BE2C (cell line): ENCODE results near the gene UGT1A8.

ENCODE experiments used
- DNase-seq: peaks from one replicate; pipeline ENCODE4 v3.0.0-alpha.2; 2020
- H3K27me3 ChIP-seq: fragments of 250-450 bp; sonication (Bioruptor Pico); 2 replicates; pipeline ENCODE4 v1.5.1; 2020; ENCODE audit warnings: mild to moderate bottlenecking
- H3K36me3 ChIP-seq: fragments of 250-450 bp; sonication (Bioruptor Pico); 2 replicates; pipeline ENCODE4 v1.5.1; 2020; ENCODE audit warnings: mild to moderate bottlenecking
- H3K4me1 ChIP-seq: fragments of 250-450 bp; sonication (Bioruptor Pico); 2 replicates; pipeline ENCODE4 v1.5.1; 2020
- H3K4me3 ChIP-seq: 2 replicates; pipeline ENCODE4 v1.5.1; 2011; ENCODE audit warnings: low read depth, low read length
- H3K9me3 ChIP-seq: fragments of 250-450 bp; sonication (Bioruptor Pico); 2 replicates; pipeline ENCODE4 v1.5.1; 2020
- TF ChIP-seq, protein P1 (sequence below): IDR thresholded peaks from 2 replicates; pipeline ENCODE4 v1.5.1; 2012; ENCODE audit warnings: mild to moderate bottlenecking, low read depth, low read length

The UGT1A8 gene

DNA sequence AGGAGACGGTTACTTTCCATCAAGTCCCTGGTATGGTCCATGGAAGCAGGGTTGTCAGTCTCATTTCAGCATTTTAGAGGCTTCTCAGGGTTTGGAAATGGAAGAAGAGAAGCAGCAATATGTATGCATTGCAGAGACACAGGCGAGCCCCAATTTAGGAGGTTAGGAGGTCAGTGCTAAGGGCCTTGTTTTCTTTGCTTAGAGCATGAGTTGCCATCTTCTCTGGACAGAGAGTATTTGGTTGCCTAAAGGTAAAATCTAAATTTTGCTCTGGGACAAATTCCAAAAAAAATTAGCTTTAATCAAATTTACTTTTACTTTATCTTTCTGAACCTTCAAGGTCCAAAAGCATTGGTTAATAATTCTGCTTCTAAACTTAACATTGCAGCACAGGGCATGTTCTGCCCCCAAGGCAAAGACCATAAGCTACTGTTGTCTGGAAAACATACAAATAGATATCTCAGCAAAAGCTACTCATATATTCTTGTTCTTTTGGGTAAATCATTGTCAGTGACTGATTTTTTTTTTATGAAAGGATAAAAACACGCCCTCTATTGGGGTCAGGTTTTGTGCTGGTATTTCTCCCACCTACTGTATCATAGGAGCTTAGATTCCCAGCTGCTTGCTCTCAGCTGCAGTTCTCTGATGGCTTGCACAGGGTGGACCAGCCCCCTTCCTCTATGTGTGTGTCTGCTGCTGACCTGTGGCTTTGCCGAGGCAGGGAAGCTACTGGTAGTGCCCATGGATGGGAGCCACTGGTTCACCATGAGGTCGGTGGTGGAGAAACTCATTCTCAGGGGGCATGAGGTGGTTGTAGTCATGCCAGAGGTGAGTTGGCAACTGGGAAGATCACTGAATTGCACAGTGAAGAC is 54.1 kb downstream of the UGT1A8 start, which contains the start of gene UGT1A9:
Gene UGT1A9 (plus strand): TSS at position 609 of the 872 bp plus-strand sequence. CDS start 37 bp downstream, at position 646.
- Histone ChIP-seq H3K27me3 (no peaks in the 10 kb centered on the region; the same call in 1 of the 2 replicates), H3K4me3 (no peak within 1 kb of the TSS), H3K9me3 (no peaks in the 10 kb centered on the region), H3K36me3 (no peaks in the 10 kb centered on the region), H3K4me1 (no peaks in the 10 kb centered on the region)
- TF ChIP-seq, protein P1, sequence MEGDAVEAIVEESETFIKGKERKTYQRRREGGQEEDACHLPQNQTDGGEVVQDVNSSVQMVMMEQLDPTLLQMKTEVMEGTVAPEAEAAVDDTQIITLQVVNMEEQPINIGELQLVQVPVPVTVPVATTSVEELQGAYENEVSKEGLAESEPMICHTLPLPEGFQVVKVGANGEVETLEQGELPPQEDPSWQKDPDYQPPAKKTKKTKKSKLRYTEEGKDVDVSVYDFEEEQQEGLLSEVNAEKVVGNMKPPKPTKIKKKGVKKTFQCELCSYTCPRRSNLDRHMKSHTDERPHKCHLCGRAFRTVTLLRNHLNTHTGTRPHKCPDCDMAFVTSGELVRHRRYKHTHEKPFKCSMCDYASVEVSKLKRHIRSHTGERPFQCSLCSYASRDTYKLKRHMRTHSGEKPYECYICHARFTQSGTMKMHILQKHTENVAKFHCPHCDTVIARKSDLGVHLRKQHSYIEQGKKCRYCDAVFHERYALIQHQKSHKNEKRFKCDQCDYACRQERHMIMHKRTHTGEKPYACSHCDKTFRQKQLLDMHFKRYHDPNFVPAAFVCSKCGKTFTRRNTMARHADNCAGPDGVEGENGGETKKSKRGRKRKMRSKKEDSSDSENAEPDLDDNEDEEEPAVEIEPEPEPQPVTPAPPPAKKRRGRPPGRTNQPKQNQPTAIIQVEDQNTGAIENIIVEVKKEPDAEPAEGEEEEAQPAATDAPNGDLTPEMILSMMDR = no peak
- DNase-seq = no peak

DNA sequence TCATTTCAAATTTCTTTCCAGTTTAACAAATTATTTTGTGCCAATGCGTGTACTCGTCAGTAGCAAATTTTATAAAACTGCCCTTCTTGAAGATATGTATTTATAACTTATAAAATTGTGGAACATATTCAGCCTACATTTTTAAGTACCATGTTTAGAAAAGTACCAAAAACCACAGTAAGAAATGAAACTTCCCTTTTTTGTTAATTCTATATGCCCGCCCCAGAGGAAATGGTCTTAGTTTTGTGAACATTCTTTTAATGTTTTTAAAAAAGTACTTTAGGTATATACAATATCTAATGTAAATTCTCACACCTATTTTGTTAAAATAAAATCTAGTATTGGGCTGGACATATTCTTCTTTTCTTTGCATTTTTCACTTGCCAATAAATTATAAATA is 55.5 kb downstream of the UGT1A8 start:
- Histone ChIP-seq H3K4me3 (no peak overlapping the region), H3K9me3 (no peaks in the 10 kb centered on the region), H3K4me1 (no peaks in the 10 kb centered on the region), H3K36me3 (no peaks in the 10 kb centered on the region), H3K27me3 (no peaks in the 10 kb centered on the region; the same call in 1 of the 2 replicates)
- DNase-seq = no peak
- TF ChIP-seq, protein P1 = no peak

DNA sequence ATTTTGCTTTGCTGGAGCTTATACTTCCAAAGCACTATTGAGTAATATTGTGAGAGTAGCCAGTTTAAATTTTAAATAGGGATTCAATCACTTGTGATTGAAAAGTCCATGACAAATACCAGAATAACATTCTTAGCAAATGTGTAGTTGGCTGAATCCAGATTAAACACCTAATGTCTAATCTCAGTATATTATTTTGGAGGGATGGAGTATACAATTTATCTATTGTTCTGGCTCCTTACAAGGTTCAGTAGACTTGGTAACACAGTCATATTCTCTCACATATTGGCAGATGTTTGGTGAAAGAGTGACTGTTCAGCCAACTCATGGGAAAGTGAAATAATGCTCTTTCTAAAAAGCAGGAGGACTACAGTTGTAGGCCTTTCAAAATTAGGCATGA is 56.5 kb downstream of the UGT1A8 start:
- H3K9me3 ChIP-seq = no peaks in the 10 kb centered on the region
- TF ChIP-seq, protein P1 = no peak
- no peak for DNase-seq
- H3K4me1 ChIP-seq = no peaks in the 10 kb centered on the region
- H3K4me3 ChIP-seq = no peak overlapping the region
- H3K36me3 ChIP-seq = no peaks in the 10 kb centered on the region
- no peaks in the 10 kb centered on the region; the same call in 1 of the 2 replicates for H3K27me3 ChIP-seq

DNA sequence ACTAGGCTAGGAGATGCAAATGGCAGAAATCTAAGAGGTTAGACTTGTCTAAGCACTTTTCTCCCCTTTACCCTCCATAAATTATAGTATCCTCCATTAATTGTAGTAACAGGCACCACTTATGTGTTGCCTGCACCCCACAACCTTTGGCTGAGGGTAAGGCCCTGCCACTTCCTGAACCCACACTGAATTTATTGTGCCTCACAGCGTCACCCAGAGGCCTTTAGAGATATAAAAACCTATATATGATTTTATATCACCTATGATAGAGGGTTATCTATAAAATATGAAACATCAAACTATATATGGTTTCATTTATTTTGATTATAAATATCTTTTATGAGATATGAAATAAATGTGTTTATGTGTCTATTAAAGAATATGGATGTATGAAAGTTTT is 56.9 kb downstream of the UGT1A8 start:
- TF ChIP-seq, protein P1 = no peak
- DNase-seq = no peak
- no peak overlapping the region for H3K4me3 ChIP-seq
- no peaks in the 10 kb centered on the region for H3K9me3 ChIP-seq
- no peaks in the 10 kb centered on the region for H3K36me3 ChIP-seq
- no peaks in the 10 kb centered on the region; the same call in 1 of the 2 replicates for H3K27me3 ChIP-seq
- no peaks in the 10 kb centered on the region for H3K4me1 ChIP-seq

DNA sequence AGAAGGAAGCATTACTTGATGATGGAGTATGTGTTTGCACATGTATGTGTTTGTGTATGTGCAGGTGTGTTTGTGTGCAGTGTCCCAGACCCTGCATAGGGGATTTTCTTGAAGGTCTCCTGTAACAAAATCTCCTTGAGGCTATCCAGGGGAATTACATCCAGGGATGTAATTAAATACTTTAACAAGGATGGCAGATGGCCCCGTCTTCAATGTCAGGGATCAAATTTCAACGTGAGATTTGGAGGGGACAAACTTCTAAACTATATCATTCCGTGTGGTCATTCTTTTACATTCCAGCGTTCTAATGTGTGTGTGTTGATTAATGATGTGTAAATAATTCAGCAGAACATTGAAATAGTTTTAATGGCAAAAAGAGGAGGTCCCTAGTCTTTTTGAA is 57.6 kb downstream of the UGT1A8 start:
- no peak for DNase-seq
- Histone ChIP-seq H3K27me3 (no peaks in the 10 kb centered on the region; the same call in 1 of the 2 replicates), H3K9me3 (no peaks in the 10 kb centered on the region), H3K4me3 (no peak overlapping the region), H3K36me3 (no peaks in the 10 kb centered on the region), H3K4me1 (no peaks in the 10 kb centered on the region)
- TF ChIP-seq, protein P1 = peak; percentile 21

DNA sequence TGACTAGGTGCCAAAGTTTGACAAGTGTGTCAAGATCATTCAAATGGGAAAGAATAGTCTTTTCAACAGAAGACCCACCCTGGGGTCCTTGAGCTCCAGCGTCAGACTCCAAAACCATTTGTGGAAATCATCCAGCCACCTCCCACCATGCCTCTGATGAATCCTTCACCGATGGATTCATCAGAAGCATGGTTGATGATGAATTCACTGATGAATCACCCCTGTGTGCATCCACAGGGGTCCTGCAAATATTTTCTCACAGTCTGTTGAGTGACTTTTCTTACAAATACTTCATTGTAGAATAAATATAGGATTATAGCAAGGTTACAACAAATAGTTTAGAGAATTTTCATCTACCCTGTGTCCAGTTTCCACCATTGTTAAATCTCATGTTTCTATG is 58.6 kb downstream of the UGT1A8 start:
- H3K4me3 ChIP-seq = no peak overlapping the region
- DNase-seq = no peak
- no peaks in the 10 kb centered on the region for H3K27me3 ChIP-seq
- no peaks in the 10 kb centered on the region for H3K36me3 ChIP-seq
- H3K9me3 ChIP-seq = no peaks in the 10 kb centered on the region
- H3K4me1 ChIP-seq = no peaks in the 10 kb centered on the region
- TF ChIP-seq, protein P1 = no peak
